ENCODE data around the gene ATXN1L. TPM values are rescaled to one million over a fixed set of nuclear protein-coding genes. Genes with fewer than 3 reads are reported as not detected.

ATXN1L gene
- total RNA-seq, 1 donor from 2014 or later, result 28.5 TPM

DNA sequence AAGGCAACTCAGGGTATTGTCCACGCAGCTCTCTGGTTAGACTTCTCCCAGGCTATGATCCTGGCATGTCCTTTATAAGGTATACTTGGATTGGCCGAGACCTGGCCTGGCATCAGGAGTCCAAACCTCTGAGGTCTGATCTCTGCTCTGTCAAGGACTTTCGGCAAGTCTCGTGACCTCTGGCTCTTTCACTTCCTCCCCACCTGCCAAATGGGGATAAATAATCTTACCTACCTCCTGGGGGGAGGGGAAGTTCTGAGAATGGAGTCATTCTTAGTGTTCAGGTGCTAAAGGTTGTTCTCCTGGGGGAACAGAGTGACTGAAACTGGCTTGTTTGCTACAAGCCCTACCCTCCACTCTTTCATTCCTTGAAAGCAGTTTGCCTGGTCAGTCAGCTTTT lies 7.6 kb downstream of the ATXN1L start:
- H3K9me3 Mint-ChIP-seq (ENCODE audit: low read depth), result no peaks in the 10 kb centered on the region
- H3K36me3 Mint-ChIP-seq (ENCODE audit: insufficient read depth), result peaks cover 15% of the 10 kb centered on the region
- TF ChIP-seq, protein P1, sequence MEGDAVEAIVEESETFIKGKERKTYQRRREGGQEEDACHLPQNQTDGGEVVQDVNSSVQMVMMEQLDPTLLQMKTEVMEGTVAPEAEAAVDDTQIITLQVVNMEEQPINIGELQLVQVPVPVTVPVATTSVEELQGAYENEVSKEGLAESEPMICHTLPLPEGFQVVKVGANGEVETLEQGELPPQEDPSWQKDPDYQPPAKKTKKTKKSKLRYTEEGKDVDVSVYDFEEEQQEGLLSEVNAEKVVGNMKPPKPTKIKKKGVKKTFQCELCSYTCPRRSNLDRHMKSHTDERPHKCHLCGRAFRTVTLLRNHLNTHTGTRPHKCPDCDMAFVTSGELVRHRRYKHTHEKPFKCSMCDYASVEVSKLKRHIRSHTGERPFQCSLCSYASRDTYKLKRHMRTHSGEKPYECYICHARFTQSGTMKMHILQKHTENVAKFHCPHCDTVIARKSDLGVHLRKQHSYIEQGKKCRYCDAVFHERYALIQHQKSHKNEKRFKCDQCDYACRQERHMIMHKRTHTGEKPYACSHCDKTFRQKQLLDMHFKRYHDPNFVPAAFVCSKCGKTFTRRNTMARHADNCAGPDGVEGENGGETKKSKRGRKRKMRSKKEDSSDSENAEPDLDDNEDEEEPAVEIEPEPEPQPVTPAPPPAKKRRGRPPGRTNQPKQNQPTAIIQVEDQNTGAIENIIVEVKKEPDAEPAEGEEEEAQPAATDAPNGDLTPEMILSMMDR (IDR thresholded peaks at IDR 0.05; ENCODE audit: unreplicated experiment), result no peak
- H3K4me3 Mint-ChIP-seq (ENCODE audit: low read depth), result no peak overlapping the region
- peak overlapping the region; percentile 69 for H3K27ac Mint-ChIP-seq
- H3K4me1 Mint-ChIP-seq (ENCODE audit: low read depth), result peaks cover 10% of the 10 kb centered on the region
- no peaks in the 10 kb centered on the region for H3K27me3 Mint-ChIP-seq
- DNase-seq (ENCODE audit: low spot score, unreplicated experiment), result no peak

DNA sequence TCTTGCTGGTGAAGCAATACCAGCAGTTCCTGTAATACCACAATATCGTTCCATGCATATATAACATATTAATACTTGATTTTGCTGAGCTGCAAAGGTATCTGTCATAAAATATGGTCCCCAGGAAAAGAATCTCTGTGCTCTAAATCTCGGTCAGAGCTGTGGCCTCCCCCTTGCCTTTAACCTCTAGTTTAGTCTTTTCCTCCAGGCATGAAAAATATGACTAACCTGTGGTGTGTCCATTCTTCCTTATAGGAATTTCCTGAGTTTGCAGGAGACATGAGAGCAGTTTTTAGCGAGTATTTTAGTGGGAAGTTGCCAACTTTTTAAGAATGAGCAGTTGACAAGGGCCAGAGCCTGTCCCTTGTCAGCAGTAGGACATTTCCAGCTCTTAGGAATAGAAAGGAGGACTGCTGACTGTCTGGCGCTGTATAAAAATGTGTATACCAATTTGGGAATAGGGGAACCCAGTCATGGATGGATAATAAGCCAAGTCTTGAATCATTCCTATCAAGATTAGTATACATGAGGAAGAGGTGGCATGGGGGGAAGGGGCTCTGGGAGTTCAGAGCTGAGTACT lies 8.7 kb downstream of the ATXN1L start:
- Mint-ChIP-seq H3K4me1 (ENCODE audit: low read depth) (peaks cover 17% of the 10 kb centered on the region), H3K27ac (no peak overlapping the region), H3K4me3 (ENCODE audit: low read depth) (no peak overlapping the region), H3K9me3 (ENCODE audit: low read depth) (no peaks in the 10 kb centered on the region), H3K27me3 (no peaks in the 10 kb centered on the region), H3K36me3 (ENCODE audit: insufficient read depth) (peaks cover 15% of the 10 kb centered on the region)
- TF ChIP-seq, protein P1 (IDR thresholded peaks at IDR 0.05; ENCODE audit: unreplicated experiment), result no peak
- no peak for DNase-seq (ENCODE audit: low spot score, unreplicated experiment)

DNA sequence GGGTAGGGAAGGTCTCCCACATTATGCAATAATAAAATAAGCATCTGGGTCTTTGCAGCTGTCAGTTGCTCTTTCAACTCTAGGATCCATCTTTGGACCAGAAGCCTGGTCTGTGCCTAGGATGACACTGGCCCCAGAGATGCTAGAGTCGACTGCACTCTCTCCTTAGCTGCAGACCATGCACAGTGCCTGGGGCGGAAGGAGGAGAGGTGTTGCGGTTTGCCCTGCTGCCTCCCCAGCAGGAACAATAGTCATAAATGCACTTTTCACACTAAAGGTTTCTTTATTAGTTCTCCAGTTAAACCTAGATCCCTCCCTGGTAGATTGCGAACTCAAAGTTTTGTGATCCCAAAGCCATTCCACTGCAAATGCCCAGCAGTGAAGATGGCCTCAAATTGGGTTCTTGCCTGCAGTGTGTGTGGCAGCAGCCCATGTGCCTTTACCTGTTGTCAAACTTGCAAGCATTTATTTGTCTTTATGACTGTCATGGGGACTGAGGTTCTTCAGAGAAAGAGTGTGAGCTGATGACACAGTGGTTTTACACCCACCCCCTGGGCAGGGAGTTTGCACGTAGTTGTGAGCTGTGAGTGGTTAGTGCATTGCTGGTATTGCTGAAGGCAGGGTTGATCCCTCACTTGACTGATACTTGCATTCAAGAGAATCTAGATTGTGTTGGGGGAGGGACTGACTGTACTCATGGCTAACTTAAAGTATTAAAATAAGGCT lies 10.3 kb downstream of the ATXN1L start:
- Mint-ChIP-seq H3K36me3 (ENCODE audit: insufficient read depth) (peaks cover 14% of the 10 kb centered on the region), H3K4me3 (ENCODE audit: low read depth) (no peak overlapping the region), H3K9me3 (ENCODE audit: low read depth) (no peaks in the 10 kb centered on the region), H3K27ac (peak overlapping the region; percentile 73), H3K4me1 (ENCODE audit: low read depth) (peaks cover 17% of the 10 kb centered on the region), H3K27me3 (no peaks in the 10 kb centered on the region)
- TF ChIP-seq, protein P1 (IDR thresholded peaks at IDR 0.05; ENCODE audit: unreplicated experiment), result no peak
- DNase-seq (ENCODE audit: low spot score, unreplicated experiment), result no peak

DNA sequence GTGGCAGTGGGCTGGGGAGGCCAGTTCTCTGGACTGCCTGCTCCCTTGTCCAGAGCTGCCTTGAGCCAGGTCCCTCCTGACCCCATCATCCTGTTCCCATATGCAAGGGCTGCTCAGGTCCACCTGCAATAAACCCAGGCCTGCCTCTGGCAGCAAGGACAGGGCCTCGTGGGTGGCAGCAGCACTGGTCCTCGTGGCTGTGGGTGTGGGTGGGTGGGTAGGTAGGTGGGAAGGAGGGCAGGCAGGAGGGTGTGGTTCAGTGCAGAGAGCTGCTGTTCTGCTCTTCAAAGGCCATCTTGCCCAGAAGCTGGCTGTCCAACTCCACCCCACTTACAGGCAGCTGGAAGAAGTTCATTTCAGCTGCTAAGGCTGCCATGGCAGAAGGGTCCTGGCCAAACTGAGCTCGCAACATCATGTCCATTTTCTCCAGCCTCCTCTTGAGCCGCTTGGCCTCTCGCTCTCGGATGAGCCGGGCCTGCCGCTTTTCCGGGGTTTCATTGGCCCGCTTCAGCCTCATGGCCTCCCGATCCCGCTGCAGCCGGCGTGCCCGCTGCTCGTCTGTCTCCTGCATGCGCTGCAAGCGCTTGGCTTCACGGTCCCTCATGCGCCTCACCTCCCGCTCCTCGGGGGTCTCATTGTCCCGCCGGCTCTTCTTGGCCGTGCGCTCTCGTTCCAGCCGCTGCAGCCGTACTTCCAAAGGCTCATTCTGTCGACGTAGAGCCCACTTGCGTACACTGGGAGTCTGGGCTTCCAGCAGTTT lies 14.2 kb downstream of the ATXN1L start:
- no peaks in the 10 kb centered on the region for H3K9me3 Mint-ChIP-seq (ENCODE audit: low read depth)
- TF ChIP-seq, protein P1 (IDR thresholded peaks at IDR 0.05; ENCODE audit: unreplicated experiment), result no peak
- no peak overlapping the region for H3K4me3 Mint-ChIP-seq (ENCODE audit: low read depth)
- H3K36me3 Mint-ChIP-seq (ENCODE audit: insufficient read depth), result peaks cover 21% of the 10 kb centered on the region
- H3K27ac Mint-ChIP-seq, result peak overlapping the region; percentile 42
- H3K27me3 Mint-ChIP-seq, result no peaks in the 10 kb centered on the region
- DNase-seq (ENCODE audit: low spot score, unreplicated experiment), result no peak
- H3K4me1 Mint-ChIP-seq (ENCODE audit: low read depth), result peaks cover 7% of the 10 kb centered on the region

DNA sequence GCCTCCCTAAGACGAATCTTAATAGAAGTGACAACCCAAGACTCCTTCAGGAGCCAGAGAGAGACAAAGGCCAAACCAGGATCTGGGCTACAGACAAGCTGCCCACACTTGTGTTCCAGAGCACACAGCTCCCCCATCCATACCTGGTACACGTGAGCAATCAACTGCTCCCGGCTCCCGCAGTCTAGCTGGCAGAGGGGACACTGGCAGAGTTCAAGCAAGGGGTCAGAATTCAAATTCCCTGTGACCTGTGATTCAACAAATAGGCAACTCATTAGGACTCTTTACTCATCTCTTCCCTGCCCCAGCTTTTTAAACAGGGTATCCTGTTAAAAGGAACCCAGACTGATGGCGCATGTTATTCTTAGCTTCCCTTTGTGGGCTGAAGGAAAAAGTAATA lies 18.2 kb downstream of the ATXN1L start:
- no peak for DNase-seq (ENCODE audit: low spot score, unreplicated experiment)
- TF ChIP-seq, protein P1 (IDR thresholded peaks at IDR 0.05; ENCODE audit: unreplicated experiment), result no peak
- Mint-ChIP-seq H3K4me1 (ENCODE audit: low read depth) (peaks cover 2% of the 10 kb centered on the region), H3K27me3 (no peaks in the 10 kb centered on the region), H3K36me3 (ENCODE audit: insufficient read depth) (peaks cover 28% of the 10 kb centered on the region), H3K27ac (no peak overlapping the region), H3K9me3 (ENCODE audit: low read depth) (no peaks in the 10 kb centered on the region), H3K4me3 (ENCODE audit: low read depth) (no peak overlapping the region)

Data from progenitor cell of endocrine pancreas (in vitro differentiated cells).